ENCODE results near the gene MYO5A.
"Not testable (repeated sequence)": the region's sequence is repeated elsewhere in the genome, so short reads cannot be mapped to it uniquely, and the experiment has no call there.

Gene MYO5A

DNA sequence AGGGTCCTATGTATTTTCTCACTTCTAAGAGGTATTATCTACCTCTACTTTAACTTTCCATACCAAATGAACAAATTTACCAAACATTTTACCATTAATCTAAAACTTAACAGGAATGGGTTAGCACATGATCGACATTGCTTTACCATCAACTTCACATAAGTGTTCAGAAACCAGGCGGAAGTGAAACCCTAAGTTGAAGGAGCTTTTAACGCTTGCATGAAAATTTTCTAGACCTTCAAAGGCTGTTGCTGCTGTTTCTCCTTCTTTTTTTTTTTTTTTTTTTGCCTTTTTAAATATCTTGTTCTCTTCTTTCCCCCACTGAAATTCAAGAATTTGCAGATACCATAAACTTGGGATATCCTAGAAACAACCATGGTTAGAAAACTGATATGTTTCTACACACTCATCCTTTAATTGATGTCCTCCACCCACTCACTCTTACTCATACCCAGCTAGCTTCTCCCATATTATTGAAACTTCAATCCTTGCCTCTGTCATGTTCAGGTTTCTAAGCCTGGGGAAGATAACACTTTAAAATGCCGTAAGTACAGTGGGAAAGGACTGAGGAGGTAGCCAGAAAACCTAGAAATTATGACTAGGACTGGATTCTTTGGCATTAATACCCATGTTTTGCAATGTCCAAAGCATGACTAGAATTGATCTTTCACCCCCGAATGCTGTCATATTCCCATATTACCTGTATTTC is 24.7 kb downstream of the MYO5A start:
- DNase-seq = peak; percentile 46

DNA sequence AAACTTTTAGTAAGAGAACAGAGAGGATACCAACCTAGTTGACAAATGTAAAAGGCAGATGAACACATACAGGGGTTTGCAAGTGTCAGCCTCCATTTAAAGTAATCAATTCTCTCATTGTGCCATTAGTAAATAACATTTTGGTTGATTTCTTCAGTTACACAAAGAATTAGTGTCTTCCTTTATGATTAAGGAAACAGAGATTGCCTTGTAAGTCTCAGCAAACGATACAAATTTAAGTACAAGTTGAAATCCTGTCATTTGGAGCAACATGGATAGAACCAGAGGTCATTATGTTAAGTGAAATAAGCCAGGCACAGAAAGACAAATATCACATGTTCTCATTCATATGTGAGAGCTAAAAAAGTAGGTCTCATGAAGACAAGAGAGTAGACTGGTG is 26.1 kb downstream of the MYO5A start:
- no peak for DNase-seq

DNA sequence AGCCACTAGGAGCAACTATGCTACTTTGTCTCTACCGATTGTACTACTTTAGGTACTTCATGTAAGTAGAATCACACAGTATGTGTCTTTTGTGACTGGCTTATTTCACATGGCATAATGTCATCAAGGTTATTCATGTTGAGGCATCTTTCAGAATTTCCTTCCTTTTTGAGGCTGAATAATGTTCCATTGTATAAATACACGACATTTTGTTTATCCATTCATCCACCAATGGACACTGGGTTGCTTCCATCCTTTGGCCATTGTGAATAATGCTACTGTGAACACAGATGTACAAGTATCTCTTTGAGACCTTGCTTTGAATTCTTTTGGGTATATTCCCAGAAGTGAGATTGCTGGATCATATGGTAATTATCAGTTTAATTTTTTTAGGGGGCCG is 29.2 kb downstream of the MYO5A start:
- DNase-seq = no peak

DNA sequence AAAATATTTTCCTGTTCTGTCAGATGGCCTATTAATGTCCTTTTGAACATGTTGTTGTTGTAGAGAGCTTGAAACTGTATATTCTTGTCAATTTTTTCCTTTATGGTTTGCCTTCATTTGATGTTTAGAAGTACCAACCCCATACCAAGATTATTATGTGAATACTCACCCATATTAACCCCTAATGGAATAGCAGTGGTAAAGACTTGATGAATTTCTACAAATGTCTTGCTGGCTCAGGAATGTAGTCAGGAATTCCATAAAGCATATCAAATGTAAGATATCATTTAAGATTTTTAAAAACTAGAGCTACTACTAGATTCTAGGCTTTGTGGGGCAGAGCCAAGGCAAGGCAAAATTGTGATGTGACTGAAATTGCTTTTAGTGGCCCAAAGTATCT is 30.0 kb downstream of the MYO5A start:
- DNase-seq = no peak

DNA sequence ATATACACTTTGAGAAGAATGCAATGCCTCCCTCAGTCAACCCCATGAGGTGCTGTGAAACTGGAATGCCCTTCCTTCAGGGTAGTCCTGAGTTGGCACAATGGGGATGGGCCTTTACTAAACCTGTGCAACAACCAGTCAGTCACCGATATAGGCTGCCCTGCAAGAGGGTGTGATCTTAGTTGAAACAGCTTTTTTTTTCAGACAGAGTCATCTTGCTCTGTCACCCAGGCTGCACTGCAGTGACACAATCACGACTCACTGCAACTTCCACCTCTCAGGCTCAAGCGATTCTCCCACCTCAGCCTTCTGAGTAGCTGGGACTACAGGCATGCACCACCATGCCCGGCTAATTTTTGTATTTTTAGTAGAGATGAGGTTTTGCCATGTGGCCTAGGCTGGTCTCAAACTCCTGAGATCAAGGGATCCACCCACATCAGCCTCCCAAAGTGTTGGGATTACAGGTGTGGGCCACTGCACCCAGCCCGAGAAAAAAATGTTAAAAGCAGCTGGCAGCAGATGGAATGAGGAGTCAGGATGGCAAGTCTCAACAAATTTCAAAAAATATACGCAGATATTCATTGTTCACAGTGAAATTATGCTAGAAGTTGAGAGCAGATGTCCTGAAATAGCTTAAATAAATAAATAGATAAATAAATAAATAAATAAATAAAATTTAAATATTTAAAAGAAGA is 31.8 kb downstream of the MYO5A start:
- DNase-seq = peak; percentile 85

DNA sequence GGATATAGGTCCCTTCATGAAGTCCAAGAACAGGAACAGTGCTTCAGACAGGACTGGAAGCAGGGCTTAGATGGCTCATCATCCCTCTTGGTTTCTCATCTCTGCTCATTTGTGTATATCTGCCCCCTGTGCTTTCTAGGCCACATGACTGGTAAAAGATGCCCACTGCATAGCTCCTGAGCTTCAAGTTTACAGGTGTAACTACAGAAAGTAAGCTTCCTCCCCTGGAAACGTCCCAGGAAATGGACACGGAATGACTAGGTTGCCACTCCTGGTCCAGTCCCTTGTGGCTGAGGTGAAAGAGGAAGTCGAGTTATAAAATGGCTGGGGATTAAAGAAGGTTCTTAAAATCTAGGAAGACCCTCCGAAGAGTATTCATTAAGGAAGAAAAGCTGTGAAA is 32.5 kb downstream of the MYO5A start:
- no peak for DNase-seq

DNA sequence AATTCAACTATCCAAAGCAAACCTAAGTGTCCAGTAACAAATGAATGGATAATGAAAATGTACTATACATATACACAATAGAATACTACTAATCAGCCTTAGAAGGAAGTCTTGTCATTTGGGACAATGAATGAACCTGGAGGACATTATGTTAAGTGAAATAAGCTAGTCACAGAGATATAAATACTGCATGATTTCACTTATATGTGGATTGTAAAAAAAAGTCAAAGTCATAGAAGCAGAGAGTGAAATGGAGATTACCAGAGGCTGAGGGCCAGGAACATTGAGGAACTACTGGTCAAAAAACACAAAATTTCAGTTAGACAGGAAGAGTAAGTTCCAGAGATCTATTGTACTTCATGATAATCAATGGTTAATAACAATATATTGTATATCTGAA is 33.6 kb downstream of the MYO5A start:
- no peak for DNase-seq

DNA sequence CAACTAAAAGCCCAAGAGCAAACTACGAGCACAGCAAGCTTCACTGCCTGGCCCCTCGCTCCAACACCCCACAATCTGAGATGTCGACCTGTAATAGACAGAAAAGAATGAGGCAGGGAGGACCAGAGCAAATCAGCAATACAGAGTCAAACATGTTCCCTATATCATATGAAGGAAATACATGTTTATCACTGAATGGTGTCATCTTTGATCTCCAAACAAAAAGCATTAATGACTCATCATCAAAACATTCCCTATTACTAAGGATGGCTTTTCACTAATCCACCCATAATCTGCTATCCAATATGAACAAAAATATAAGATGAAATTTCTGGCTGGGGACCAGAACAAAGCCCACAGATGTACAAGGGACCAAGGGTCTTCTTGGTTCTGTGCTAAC is 34.7 kb downstream of the MYO5A start:
- DNase-seq = peak; percentile 74

DNA sequence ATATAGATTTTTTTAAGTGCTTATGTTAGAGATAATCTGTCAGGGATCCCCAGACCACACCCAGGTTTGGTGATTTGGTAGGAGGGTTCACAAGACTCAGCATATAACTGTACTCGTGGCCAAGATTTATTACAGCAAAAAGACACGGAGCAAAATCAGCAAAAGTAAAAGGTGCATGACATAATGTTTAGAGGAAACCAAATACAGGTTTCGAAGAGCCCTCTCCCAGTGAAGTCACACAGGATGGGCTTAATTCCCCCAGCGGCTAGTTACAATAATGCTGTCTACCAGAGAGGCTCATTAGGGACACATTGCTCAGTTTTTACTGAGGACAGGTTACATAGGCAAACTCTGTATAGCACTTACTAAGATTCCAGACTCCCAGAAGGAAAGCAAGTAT is 36.5 kb downstream of the MYO5A start:
- DNase-seq = no peak

DNA sequence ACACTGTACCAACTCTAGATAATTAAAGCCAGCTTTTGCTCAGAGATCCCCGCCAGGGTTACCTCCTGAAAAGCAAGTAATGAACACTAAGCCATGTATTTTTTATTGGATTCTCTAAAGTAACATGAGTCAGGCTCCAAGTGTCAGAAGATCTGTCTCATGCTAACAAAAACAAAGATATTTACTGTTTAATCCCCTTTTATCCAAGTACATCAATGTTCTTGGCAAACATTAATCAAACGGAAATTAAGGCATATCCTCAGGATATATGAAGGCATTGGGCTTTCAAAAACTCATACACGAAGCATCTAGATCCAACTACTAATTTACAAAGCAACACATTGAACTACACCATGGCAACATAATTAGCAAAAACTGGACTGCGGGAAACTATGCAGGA is 37.2 kb downstream of the MYO5A start:
- peak; percentile 32 for DNase-seq

DNA sequence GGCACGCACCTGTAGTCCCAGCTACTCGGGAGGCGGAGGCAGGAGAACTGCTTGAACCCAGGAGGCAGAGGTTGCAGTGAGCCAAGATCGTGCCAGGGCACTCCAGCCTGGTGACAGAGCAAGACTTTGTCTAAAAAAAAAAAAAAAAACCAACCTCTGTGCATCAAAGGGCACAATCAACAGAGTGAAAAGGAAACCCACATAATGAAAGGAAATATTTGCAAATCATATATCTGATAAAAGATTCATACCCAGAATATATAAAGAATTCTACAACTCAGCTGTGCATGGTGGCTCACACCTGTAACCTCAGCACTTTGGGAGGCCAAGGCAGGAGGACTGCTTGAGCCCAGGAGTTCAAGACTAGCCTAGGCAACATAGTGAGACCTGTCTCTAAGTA is 39.2 kb downstream of the MYO5A start:
- DNase-seq = not testable (repeated sequence)

DNA sequence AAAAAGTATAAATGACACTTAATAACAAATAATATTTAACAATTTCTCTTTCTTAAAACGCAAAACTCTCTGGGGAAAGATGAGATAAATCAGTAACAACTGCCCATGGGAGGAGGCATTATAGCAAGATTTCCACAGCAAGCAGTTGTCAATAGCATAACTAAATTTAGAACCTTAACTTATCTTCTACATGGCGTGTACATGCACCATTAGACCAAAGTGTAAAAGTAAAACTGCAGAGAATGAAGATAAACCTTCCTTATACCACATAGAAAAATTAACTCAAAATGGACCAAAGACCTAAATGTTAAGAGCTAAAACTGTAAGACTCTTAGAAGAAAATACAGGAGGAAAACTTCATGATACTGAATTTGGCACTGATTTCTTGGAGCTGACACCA is 39.9 kb downstream of the MYO5A start:
- DNase-seq = no peak

DNA sequence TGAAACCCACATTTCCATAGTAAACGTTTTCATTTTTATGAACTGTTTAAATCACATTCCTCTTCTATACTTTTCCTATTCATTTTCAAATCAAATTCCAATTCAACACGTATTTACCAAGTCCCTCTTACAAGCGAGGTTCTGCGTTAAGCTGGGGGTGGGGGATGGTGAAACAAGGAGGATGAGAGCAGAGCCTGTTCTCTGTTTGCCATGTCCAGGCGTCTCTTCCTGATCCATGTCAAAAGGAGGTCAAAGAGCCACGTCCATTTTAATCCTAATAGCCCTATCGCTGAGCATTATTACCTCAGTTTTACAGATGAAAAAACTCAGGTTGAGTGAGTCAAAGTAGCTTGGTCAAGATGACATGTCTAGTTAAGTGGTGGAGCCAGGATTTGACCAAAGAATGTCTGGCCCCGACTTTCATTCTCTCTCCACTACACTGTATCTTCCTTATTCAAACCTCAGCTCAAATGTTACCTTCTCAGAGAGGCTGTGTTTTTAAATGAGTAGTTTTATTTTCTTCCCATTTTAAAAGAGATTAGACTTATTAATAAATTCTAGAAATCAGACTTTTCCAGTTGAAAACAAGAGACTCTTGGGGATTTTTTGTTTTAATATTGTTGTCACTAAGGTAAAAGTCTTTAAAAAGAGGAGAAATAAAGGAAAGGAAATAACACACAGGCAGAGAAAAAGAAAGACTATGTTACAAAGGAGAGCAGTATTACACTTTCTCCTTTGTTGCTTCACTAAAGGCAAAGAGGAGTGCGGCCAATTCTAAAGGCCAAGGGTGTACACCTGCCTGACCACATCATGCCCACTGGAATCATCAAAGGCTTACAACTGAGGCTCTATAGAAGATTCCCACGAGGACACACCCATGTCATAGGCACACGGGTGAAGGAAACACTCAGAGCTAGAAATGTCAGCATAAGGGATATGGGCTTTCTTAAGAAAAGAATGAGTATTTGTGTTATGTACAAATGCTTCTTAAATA is 42.4 kb downstream of the MYO5A start:
- no peak for DNase-seq

DNA sequence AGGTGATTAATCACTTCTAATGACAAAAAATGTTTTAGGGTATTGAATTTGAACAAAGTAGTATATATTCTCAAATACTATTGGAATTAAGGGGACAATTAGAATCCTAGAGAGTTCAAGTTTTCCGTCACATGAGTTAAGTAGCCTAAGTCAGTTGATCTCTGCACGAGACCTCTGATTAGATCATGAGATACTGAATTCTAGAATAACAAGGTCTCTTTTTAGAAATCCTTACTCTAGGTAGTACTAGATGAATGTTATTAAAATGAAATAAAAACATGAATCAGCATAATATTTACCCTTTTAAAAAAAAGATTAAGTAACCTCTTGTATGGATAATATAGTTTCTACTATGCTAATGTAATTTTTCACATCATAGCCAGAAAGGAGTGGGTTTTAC is 43.4 kb downstream of the MYO5A start:
- DNase-seq = no peak

DNA sequence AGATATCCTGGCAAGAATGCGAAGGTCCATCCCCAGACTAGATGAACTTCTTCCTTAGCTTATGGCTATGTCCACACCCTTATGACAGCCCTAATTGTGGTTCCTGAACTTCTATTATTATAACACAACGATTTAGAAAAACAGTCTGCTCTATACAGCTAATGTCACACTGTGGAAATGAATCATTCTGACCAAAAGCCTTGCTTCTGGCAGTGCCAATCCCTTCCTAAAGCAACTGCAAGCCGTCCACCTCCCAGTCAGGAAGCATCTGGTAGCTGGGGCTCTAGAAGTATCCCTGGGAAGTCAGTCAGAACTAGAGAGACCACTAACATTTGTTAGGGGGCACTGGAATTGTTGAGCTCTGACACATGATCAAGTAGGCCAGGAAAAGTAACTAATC is 45.0 kb downstream of the MYO5A start:
- peak; percentile 75 for DNase-seq

DNA sequence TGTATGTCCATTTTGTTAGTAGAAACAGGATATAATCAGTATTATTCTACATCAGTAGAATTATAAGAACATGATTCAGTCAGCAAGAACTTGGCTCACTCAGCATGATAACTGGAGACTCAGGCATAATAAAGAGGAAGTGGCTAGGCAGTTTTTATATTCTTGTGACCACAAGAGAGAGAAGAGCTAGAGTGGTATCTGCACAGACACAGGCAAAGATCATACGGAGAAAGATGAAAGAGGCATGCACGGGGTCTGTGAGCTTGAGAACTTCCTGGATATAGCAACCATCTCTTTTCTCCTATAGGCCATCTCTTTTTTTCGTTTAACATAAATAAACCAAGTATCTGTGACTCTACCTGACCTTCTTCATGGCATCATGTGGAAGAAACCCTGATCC is 46.8 kb downstream of the MYO5A start:
- DNase-seq = peak; percentile 87

DNA sequence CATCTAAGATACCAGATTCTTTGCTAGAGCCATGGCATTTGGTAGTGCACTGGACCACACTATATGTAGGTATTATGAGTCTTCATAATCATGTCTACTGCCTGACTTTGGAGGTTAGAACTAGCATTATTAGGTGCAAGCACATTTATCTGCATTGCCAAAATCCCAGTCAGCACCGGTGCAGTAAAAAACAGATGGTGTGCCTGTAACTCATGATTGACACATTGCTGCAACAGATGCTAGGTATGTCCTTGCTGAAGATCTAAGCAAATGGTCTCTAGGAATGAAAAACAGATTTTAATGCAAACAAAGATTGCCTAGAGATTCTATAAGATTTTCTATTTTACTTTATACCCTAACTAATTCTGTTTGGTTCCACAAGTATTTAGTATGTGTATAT is 47.7 kb downstream of the MYO5A start:
- DNase-seq = no peak

DNA sequence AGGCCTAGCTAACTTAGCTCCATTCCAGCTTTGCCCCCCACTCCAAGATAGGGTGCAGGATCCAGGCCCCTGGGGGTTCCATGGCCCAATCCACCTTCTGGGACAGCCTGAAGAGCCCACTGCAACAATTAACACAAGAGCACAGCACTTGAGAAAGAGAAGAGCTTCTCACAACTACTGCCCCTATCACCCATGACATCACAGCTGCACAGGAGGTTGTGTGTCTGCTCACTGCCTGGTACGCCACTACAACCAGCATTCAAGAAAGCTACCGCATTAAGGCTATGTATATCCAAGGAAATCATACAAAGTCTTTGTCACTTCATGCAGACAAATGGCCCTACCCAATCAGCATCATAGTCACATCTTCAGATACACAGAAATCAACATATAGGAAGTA is 62.0 kb downstream of the MYO5A start:
- DNase-seq = no peak

DNA sequence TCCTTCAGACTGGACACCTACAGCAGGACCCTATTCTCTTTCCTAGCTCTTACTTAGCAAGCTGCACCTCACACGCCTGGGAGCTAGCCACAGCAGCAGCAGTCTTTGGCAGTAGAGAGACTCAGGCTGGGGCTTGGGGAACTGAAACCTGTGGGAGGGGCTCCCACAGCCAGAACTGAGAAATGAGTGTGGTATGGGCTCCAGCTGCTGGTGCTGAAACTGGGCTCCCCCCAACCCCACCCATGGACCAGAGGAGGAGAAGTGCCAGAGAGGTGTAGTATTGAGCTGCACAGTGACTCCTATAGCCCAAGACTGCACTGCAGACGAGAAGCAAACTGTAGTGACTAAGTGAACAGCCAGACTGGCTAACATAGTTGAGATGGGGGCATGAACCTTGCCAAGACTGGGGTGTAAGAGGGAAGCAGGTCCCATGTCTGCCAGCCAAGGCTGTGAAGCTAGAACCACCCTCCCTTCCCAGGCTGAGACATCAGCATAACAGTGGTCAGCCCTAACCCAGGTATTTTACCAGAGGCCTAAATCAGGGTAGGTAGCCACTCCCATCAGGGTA is 62.5 kb downstream of the MYO5A start:
- DNase-seq = peak; percentile 10

DNA sequence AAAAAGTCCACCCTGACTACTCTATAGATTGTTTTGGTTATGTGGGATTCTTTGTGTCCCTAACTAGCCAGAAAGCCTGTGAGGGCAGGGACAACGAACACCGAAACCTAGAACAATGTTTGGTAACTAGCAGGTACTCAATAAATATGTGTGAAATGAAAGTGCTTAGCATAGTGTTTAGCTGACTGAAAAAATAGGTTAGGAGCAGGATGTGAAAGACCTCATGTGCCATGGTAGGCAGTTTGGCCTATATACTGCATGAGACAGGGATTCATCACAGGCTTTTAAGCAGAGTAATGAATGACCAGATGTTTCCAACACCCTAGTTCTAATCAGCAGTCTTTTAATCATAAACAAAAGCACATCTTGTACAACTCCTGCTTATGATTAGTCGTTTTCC is 64.2 kb downstream of the MYO5A start:
- DNase-seq = peak; percentile 45

DNA sequence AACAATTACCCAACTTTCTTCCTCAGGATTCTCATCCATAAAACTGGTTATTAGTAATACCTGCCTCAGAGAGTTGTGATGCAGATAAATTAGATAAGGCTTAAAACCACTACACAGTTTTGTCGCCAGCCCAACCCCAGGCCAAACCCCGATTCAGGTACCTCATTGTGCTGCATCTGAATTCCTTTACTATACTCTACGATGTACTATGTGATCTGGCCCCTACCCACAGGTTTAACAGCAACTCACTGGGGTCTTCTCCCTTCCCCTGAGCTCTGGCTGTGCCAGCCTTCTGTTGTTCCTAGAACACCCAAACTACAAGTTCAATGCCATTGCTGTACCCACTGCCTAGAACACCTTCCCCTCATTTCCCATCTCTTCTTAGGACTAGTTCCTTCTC is 64.6 kb downstream of the MYO5A start:
- DNase-seq = no peak

DNA sequence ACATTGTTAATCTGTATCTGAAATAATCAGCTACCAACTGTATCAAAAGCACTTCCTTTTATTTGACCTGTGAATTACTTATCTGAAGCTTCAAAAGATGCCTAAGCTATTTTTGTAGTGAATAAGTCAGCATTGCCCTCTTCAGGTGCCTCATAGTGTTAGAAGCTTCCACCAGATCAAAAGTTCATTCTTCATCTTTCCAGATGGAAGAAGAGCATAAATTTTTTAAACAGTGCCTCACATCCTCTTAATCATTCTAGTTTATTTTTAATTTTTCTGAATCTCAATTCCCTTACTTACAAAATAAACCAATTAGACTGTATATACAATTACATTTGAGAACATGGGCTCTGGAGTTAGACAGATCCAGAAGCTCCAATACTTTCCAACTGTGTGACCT is 65.0 kb downstream of the MYO5A start:
- peak; percentile 70 for DNase-seq

DNA sequence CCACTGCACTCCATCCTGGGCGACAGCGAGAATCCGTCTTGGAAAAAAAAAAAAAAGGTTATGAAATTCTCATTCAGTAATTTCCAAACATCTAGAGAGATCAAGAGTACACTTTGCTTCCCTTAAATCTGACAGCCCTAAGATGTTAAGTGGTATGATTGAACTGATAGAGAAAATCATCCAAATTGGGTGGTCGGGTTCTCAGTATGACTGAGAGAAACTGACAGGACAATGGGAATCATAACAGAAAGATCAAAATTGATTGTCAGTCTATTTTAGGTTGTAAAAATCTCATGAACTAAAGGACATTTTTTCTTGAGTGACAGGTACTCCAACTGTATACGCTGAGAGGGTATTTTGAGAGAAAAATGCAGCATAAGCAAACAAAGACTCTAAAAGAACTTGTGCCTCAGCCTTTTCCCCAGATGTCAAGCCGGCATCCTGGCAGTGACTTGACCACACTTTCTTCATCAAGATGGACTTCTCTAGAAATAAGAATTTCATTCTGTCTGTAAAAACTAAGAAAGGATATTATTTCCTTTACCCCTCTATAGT is 65.8 kb downstream of the MYO5A start:
- no peak for DNase-seq

Measured in HCEC 1CT (cell line).